Fibroblast of mammary gland (primary cell): ENCODE data around the gene RIIAD1.
"Not testable (repeated sequence)": the region's sequence is repeated elsewhere in the genome, so short reads cannot be mapped to it uniquely, and the experiment has no call there.

ENCODE experiments used
- DNase-seq: peaks from one replicate; pipeline ENCODE4 v3.0.0-alpha.2; 2010; ENCODE audit warnings: low read depth
- H3K4me3 ChIP-seq: 2 replicates; pipeline ENCODE4 v1.5.1; 2011; ENCODE audit warnings: low read depth, mild to moderate bottlenecking, low read length, moderate library complexity; ENCODE audit not compliant: control insufficient read depth
- CTCF ChIP-seq: conservative IDR thresholded peaks from 2 replicates; pipeline ENCODE4 v1.5.1; 2011; ENCODE audit warnings: low read depth, low read length, inconsistent platforms; ENCODE audit not compliant: control insufficient read depth, insufficient read depth

The RIIAD1 gene

DNA sequence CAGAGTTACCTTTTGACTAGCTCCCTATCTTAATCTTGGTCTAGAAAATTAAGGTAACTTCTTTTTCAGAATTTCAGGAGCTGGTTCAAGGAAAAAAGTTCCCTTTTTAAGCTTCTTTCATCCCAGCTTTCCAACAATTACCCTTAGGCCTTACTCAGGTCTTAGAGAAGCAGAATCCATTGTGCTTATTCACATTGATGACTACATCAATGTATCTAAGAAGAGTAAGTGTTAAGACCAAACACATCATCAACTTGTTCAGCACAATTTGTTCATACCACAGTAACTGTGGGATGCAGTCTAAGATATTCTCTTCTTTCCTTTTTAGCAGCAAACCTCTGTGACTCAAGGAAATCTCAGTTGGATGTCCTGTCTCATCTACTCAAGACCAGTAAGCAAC lies 37.9 kb downstream of the RIIAD1 start:
- DNase-seq = peak; percentile 7
- no peak overlapping the region for H3K4me3 ChIP-seq
- TF ChIP-seq CTCF = no peak

DNA sequence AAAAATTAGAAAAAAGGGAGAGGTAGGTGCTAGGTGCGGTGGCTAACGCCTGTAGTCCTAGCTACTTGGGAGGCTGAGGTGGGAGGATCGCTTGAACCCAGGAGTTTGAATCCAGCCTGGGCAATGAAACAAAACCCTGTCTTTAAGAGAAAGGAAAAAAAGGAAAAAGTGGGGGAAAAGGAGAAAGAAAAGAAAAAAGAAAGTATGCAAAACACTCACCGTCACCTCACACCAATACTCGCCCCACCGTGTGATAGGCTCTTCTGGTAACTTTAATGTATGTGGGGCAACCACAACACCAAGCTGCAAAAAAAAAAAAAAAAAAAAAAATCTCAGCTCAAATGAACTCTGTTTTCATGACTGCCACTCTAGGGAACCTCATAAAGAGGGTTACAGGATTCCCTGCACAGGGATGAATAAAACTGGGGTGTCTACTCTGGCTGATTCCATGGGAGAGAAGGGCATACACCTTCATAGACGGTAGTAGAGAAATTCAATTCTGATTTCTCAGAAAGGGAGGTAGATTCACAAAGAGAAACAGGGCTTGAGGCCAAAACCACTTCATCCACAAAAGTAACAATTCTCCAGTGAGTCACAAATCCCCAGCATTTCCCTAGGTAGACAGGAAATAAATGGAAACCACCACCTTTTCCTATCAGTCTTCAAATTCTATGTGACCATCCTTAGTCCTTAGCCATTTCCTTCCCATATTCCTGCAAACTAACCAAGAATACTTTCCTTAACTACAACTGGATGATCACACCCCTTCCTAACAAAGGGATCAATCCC lies 39.5 kb downstream of the RIIAD1 start:
- no peak for DNase-seq
- H3K4me3 ChIP-seq = no peak overlapping the region
- TF ChIP-seq CTCF = no peak

- peak within 1 kb of the TSS; percentile 84 for H3K4me3 ChIP-seq
- DNase-seq = peak; percentile 69
- TF ChIP-seq CTCF = no peak
Observed at GRCh38 chr1:151762941-151763921, 41.9 kb downstream of the RIIAD1 start, which contains the start of gene MRPL9. Gene MRPL9, minus strand, starts transcription at chr1:151763496. Its CDS starts 17 bp downstream, at chr1:151763479.

GRCh38 chr1:151763990-151764389 lies 42.7 kb downstream of the RIIAD1 start:
- no peak for TF ChIP-seq CTCF
- DNase-seq = peak; percentile 30
- peak overlapping the region; percentile 84 for H3K4me3 ChIP-seq

DNA sequence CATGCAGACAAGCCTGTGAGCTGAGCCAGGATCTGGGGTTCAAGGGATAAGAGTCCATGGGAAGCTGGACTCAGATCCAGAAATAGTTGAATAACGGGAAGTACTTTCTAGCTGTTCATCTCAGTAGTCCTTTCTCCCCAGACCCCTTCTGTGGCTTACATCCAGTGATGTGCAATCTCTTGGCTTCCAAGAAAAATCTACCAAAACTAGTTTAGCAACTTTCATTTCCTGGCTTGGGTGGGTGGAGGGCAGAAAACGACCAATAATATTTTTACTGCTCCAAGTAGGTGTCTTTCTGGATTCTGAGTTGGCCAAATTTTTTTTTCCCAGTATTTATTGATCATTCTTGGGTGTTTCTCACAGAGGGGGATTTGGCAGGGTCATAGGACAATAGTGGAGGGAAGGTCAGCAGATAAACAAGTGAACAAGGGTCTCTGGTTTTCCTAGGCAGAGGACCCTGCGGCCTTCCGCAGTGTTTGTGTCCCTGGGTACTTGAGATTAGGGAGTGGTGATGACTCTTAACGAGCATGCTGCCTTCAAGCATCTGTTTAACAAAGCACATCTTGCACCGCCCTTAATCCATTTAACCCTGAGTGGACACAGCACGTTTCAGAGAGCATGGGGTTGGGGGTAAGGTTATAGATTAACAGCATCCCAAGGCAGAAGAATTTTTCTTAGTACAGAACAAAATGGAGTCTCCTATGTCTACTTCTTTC lies 47.2 kb downstream of the RIIAD1 start:
- H3K4me3 ChIP-seq, DNase-seq: not testable (repeated sequence)

GRCh38 chr1:151769270-151769669 lies 47.9 kb downstream of the RIIAD1 start:
- not testable (repeated sequence) for DNase-seq, H3K4me3 ChIP-seq

DNA sequence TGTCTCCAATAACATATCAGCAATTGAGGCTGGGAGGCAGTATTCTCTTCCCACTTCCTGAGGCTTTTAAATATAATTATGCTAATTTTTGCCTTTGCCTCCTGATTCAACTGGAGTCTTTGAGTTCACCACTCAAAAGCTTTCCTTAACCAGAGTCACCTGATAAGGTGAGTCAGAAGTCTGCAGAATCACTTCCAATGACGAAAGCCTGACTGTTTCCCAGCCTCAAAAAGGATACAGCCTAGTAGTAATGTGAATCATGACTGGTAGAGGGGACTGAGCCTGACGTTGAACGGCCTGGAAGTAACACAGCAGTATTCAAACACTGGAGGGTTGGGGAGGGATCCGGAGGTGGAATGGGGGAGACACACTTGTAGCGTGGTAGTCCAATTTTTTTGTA lies 52.4 kb downstream of the RIIAD1 start:
- H3K4me3 ChIP-seq = no peak overlapping the region
- peak; percentile 65 for DNase-seq
- TF ChIP-seq CTCF = no peak
